Activated naive CD4-positive, alpha-beta T cell treated with anti-CD3 and anti-CD28 coated beads for 36 hours (primary cell): ENCODE results near the gene LMO4. TPM values are rescaled to one million over a fixed set of nuclear protein-coding genes. Genes with fewer than 3 reads are reported as not detected.

Experiments used
- CTCF ChIA-PET: fragments of 350-600 bp; sonication (Branson Sonifier 250); formaldehyde crosslinking; loops from one replicate; lab custom pipeline; 2021; ENCODE audit warnings: antibody characterized with exemption; lab: Charles Lee
- DNase-seq: peaks from one replicate; pipeline ENCODE4 v3.0.0-alpha.2; 2020
- H3K27ac Mint-ChIP-seq: one replicate; pipeline ENCODE4 v1.8.0; 2021; ENCODE audit warnings: mild to moderate bottlenecking, mixed read lengths
- H3K27me3 Mint-ChIP-seq: one replicate; pipeline ENCODE4 v1.8.0; 2021; ENCODE audit warnings: low read depth, mixed read lengths
- H3K36me3 Mint-ChIP-seq: one replicate; pipeline ENCODE4 v1.8.0; 2021; ENCODE audit warnings: low read depth, mixed read lengths
- H3K4me1 Mint-ChIP-seq: one replicate; pipeline ENCODE4 v1.8.0; 2021; ENCODE audit warnings: low read depth, mixed read lengths
- H3K4me3 Mint-ChIP-seq: one replicate; pipeline ENCODE4 v1.8.0; 2021; ENCODE audit warnings: mild to moderate bottlenecking, moderate library complexity, mixed read lengths
- H3K9me3 Mint-ChIP-seq: one replicate; pipeline ENCODE4 v1.8.0; 2021; ENCODE audit warnings: mixed read lengths
- intact Hi-C: fragments of 100-400 bp; cut with micrococcal nuclease; formaldehyde crosslinking; loops from one replicate; pipeline ENCODE4 v1.15.1; 2023
- total RNA-seq, 2 experiments: library from RNA; stranded (reverse); gene quantifications; one replicate each; pipeline ENCODE4 v1.2.3, GENCODE V29; 2021

LMO4 gene
- total RNA-seq, 2 experiments from 2014 or later = 15.5 to 19.5 TPM

DNA sequence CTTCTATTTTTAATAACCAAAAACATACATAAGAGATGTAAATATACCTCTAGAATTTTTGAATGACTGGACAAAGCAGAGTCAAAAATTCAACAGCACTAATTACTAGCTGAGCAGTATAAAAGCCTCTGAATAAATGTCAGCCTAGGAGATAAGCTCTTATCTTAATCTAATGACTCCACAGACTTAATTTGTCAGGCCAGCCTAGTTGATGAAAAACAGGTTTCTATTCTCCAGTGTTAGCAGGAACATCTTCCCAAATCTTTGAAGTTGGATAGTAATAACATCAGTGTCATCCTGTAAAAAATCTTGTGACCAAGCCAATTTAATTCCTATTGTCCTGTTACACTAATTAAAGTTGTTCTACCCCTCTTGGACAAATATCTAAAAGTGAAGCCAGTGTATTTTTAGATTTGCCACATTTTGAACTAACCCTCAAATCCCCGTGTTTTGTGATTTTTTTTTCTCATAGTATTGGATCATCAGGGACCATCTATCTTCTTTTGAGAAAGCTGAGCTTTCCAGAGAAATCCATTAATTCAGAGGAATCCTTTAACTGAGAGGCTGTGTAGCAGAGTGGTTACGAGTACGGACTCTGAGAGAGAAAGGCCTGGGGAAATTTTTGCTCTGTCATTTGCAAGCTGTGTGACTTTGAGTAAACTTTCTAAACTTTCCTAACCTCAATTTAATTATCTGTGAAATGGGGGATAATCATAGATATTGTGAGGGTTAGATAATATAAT lies 41.2 kb downstream of the LMO4 start:
- CTCF ChIA-PET = no interaction called here
- Mint-ChIP-seq H3K27ac (no peak overlapping the region), H3K4me3 (no peak overlapping the region), H3K27me3 (no peaks in the 10 kb centered on the region), H3K36me3 (no peaks in the 10 kb centered on the region), H3K9me3 (no peaks in the 10 kb centered on the region), H3K4me1 (no peaks in the 10 kb centered on the region)
- no peak for DNase-seq
- intact Hi-C loops = no loop called here

DNA sequence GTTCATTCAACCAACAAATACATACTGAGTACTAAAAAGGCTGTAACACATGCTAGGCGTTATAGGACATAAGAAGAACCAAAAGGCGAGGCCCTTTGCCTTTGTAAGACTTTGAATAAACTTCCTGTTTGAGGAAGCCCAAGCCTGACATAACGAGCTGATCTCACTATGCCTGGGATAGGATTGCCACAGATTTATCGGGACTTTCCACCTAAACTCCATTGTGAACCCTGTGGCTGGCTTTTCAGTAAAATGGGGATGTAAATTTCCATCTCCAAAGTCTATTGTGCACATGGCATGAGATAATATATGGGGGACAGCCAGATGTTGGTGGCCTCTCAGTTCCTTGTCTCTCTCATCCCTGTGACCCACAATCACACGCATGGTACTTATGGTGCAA lies 41.9 kb downstream of the LMO4 start:
- DNase-seq = no peak
- no peak overlapping the region for H3K27ac Mint-ChIP-seq
- H3K9me3 Mint-ChIP-seq = no peaks in the 10 kb centered on the region
- no peak overlapping the region for H3K4me3 Mint-ChIP-seq
- no peaks in the 10 kb centered on the region for H3K27me3 Mint-ChIP-seq
- no peaks in the 10 kb centered on the region for H3K36me3 Mint-ChIP-seq
- CTCF ChIA-PET = no interaction called here
- no peaks in the 10 kb centered on the region for H3K4me1 Mint-ChIP-seq
- intact Hi-C loops = no loop called here

DNA sequence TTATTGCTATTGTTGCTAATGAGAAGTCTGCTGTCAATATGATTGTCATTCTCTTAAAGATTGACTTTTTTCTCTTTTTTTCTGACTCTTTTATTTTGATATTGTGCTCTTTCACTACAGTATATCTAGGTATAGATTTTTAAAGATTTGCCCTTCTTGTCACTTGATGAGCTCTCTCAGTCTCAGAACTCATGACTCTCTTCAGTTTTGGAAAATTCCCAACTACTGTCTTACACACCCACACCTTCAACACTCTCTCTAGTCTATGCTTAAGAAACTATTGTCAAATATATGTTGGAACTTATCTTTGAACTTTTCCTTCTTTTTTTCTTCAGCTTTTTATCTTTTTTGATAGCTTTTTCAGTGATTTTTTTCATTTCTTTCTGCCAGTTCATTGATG lies 50.6 kb downstream of the LMO4 start:
- H3K27me3 Mint-ChIP-seq = peaks cover 7% of the 10 kb centered on the region
- no peaks in the 10 kb centered on the region for H3K36me3 Mint-ChIP-seq
- intact Hi-C loops = no loop called here
- CTCF ChIA-PET = interaction anchor here (0.6 kb wide), 1 partner anchor 10 kb away, joined by 5 read pairs; no protein-coding TSS in a partner anchor
- no peak for DNase-seq
- no peak overlapping the region for H3K4me3 Mint-ChIP-seq
- no peak overlapping the region for H3K27ac Mint-ChIP-seq
- no peaks in the 10 kb centered on the region for H3K4me1 Mint-ChIP-seq
- peaks cover 17% of the 10 kb centered on the region for H3K9me3 Mint-ChIP-seq

DNA sequence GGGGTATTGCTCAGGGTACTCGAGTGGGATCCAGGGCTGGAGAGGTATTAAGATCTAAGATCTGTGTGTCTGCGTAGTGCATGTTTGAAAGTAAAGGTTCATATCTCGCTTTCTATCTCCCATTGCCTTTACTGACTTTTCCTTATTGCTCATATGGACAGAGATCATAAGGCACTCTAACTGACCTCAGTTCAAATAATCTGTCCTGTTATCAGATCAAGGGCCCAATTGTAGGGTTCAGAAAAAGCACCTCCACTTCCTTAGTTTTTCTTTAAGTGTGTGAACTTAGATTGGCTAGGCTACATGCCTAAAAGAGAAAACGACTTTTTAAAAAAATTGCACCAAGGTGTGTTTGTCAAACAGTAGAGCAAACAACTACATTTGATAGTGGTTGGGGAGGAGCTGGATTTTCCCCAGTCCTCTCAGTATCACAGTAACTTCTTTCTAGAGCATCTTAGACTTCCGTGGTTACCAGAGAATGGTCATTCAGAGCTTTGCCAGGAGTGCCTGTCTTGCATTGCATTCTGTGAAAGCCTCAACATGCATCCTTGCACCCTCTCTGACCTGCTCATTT lies 57.6 kb downstream of the LMO4 start:
- no peaks in the 10 kb centered on the region for H3K4me1 Mint-ChIP-seq
- H3K27me3 Mint-ChIP-seq = peaks cover 10% of the 10 kb centered on the region
- H3K9me3 Mint-ChIP-seq = no peaks in the 10 kb centered on the region
- CTCF ChIA-PET = no interaction called here
- H3K27ac Mint-ChIP-seq = no peak overlapping the region
- no peak for DNase-seq
- intact Hi-C loops = no loop called here
- H3K36me3 Mint-ChIP-seq = no peaks in the 10 kb centered on the region
- no peak overlapping the region for H3K4me3 Mint-ChIP-seq

DNA sequence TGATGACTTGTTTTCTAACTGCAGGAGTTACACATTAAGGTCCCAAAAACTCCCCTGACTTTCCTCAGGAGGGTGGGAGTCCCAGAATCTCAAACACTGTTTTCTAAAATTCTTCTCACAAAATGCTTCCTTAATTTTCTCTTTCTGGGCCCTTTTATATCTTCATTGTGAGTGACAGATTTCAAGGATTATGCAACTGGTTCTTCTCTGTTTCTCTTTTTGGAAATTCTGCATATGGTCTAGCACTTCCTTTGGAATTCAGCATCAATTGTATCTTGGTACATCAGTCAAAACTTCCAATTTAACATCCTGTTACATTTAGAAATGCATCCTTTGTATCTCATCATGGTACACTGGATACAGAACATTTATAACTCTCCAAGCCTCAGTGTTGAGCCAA lies 59.7 kb downstream of the LMO4 start:
- H3K27me3 Mint-ChIP-seq = peaks cover 7% of the 10 kb centered on the region
- H3K4me3 Mint-ChIP-seq = no peak overlapping the region
- no peak overlapping the region for H3K27ac Mint-ChIP-seq
- no peaks in the 10 kb centered on the region for H3K9me3 Mint-ChIP-seq
- CTCF ChIA-PET = no interaction called here
- no peak for DNase-seq
- H3K36me3 Mint-ChIP-seq = no peaks in the 10 kb centered on the region
- intact Hi-C loops = no loop called here
- no peaks in the 10 kb centered on the region for H3K4me1 Mint-ChIP-seq

DNA sequence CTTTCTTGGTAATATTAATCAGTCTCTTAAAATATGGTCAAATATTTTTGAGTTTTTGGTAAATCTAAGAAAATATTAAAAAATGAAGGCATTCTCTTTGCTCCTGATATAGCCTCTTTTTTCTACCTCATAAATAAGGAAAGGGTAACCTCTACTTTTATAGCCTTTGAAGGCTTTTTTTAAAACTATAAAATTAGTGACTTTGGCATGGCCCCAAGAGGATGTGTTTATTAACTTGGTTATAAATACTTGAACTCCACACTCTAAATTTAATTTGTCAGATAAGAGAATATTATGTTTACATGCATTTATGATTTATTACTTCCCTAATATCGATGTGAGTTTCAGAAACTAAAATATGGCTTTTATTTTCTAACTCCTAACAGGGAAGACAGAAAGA lies 60.3 kb downstream of the LMO4 start:
- Mint-ChIP-seq H3K4me3 (no peak overlapping the region), H3K27me3 (peaks cover 4% of the 10 kb centered on the region), H3K27ac (no peak overlapping the region), H3K36me3 (no peaks in the 10 kb centered on the region), H3K4me1 (no peaks in the 10 kb centered on the region), H3K9me3 (no peaks in the 10 kb centered on the region)
- CTCF ChIA-PET = no interaction called here
- intact Hi-C loops = no loop called here
- no peak for DNase-seq

DNA sequence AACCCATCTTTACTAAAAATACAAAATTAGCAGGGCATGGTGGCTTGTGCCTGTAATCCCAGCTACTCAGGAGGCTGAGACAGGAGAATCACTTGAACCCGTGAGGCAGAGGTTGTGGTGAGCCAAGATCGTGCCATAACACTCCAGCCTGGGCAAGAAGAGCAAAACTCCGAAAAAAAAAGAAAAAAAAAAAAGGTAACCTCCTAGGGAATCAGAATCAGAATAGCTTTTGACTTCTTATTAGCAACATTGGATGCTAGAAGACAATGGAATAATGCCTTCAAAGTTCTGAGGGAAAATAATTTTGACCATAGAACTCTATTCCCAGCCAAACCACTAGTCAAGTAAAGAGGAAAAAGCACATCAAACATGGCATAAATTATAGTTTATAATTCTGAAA lies 60.9 kb downstream of the LMO4 start:
- DNase-seq = no peak
- Mint-ChIP-seq H3K27ac (no peak overlapping the region), H3K27me3 (peaks cover 4% of the 10 kb centered on the region), H3K36me3 (no peaks in the 10 kb centered on the region), H3K4me1 (no peaks in the 10 kb centered on the region), H3K4me3 (no peak overlapping the region), H3K9me3 (no peaks in the 10 kb centered on the region)
- CTCF ChIA-PET = interaction anchor here (0.6 kb wide), 1 partner anchor 11 kb away, joined by 5 read pairs; no protein-coding TSS in a partner anchor
- intact Hi-C loops = no loop called here

DNA sequence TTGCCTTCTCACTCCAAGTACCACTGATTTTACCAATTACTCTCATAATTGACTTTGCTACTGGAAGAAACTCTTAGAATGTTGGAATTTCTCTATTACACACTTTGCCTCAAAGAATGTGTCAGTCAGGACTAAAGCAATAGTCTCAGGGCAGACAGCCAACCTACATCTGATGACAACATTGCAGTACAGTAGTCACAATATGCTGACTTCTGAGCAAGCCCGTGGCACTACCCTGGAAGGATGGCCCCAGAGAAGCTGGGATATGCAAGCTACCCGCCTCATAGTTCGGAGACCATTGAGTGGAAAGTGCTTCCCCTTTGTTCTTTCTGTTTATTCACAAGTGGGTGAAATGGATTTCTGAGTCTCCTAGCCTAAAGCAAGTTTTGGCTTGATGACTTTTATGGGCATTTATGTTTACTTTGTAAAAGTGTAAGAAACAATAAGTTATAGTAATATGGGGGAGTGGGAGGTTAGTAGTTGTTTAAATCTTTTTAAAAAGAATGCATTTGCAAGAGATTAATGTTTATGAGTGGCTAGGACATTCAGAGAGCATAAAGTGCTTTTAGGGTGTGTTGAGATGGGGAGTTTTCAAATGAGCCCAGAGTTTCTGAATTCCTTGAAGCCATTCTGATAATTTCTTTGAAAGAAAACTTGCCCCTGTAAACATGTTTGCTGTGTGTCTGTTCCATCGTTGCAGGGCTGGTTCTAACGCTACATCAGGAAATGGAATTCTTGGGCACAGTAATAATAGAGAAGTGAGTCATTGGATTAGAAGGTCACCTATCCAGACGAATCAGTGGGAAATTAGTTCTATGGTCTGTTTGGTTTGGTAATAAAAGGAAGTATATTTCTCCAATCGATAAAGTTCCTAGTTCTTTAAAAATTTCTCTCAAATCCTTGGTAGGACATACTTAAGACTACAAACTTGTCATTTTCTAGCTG lies 63.8 kb downstream of the LMO4 start:
- Mint-ChIP-seq H3K9me3 (no peaks in the 10 kb centered on the region), H3K36me3 (no peaks in the 10 kb centered on the region), H3K4me1 (no peaks in the 10 kb centered on the region), H3K27ac (no peak overlapping the region), H3K4me3 (no peak overlapping the region), H3K27me3 (peaks cover 4% of the 10 kb centered on the region)
- no peak for DNase-seq
- intact Hi-C loops = no loop called here
- CTCF ChIA-PET = no interaction called here

DNA sequence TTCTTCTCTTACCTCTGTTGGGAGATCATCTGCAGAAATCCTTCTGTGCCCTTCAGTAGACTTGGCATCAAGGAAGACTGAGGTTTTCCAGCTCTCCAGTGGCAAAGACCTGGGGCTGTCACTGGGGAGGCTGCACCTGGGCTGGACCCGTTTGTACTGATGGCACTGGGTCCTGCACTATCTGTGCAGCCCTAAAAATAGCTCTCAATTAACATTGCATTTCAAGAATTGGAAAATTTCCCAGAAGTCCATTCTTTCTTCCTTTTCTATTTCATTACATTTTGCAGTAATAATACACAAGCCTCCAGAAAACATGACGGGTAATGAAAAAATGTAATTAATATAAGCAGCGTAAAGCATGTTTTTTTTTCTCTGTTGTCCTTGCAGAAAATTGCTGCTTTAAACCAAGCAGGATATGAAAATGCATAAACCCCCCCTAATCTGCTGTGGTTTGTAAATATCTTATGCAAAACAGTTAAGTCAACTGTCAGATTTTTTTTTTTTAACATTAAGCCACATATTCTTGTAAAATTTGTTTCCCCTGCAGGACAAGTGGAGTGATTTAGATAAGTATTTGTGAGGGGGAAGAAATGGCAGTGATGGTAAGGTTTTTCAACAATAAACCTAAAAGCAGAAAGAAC lies 64.9 kb downstream of the LMO4 start:
- no peak overlapping the region for H3K27ac Mint-ChIP-seq
- intact Hi-C loops = no loop called here
- CTCF ChIA-PET = no interaction called here
- DNase-seq = no peak
- no peaks in the 10 kb centered on the region for H3K36me3 Mint-ChIP-seq
- no peaks in the 10 kb centered on the region for H3K9me3 Mint-ChIP-seq
- H3K4me3 Mint-ChIP-seq = no peak overlapping the region
- H3K27me3 Mint-ChIP-seq = peaks cover 2% of the 10 kb centered on the region
- H3K4me1 Mint-ChIP-seq = no peaks in the 10 kb centered on the region

DNA sequence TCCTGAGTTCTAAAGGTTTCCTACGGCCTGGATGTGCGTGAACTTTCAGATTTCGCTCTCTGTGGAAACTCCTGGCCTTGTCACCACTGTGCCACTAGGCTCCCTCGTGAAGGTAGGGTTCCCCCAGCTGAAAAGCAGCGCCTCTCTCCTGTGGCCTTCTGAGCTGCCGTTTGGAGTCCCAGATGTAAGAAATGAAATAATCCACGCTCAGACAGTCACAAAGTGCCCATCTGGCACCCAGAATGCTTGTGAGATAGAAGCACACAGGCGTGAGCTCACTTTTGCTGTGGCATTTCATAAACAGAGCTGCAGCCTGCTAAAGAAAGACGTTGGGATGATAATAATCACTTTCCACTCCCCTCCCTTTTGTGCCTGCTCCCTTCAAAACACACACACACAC lies 65.8 kb downstream of the LMO4 start:
- intact Hi-C loops = no loop called here
- Mint-ChIP-seq H3K4me1 (no peaks in the 10 kb centered on the region), H3K27me3 (peaks cover 2% of the 10 kb centered on the region), H3K9me3 (no peaks in the 10 kb centered on the region), H3K27ac (no peak overlapping the region), H3K36me3 (no peaks in the 10 kb centered on the region), H3K4me3 (no peak overlapping the region)
- DNase-seq = no peak
- CTCF ChIA-PET = interaction anchor here (0.6 kb wide), 1 partner anchor 559 kb away, joined by 4 read pairs; no protein-coding TSS in a partner anchor

DNA sequence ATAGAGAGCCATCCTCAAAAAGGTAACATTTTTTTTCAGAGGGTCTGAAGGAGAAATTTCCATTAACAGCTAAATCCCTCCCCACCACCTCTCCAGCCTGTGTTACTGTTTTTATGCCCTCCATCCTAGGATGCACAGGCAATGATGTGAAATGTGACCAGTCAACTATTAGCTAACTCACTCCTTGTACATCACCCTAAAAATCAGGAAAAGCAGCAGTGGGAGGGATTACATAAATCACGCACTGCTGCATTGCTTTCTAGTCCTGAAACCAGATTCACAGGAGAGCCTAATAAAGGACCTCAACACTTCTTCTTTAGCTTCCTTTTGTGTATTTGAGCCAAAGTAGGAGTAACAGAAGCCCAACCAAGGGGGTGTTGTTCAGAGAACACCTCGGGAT lies 66.3 kb downstream of the LMO4 start:
- H3K9me3 Mint-ChIP-seq = no peaks in the 10 kb centered on the region
- H3K36me3 Mint-ChIP-seq = no peaks in the 10 kb centered on the region
- H3K27ac Mint-ChIP-seq = no peak overlapping the region
- no peak for DNase-seq
- CTCF ChIA-PET = interaction anchor here (0.6 kb wide), 1 partner anchor 559 kb away, joined by 4 read pairs; no protein-coding TSS in a partner anchor
- no peaks in the 10 kb centered on the region for H3K4me1 Mint-ChIP-seq
- H3K27me3 Mint-ChIP-seq = peaks cover 2% of the 10 kb centered on the region
- no peak overlapping the region for H3K4me3 Mint-ChIP-seq
- intact Hi-C loops = no loop called here
